ENCODE data around the gene PGBD5.
"Not testable (repeated sequence)": the region's sequence is repeated elsewhere in the genome, so short reads cannot be mapped to it uniquely, and the experiment has no call there.

The PGBD5 gene

DNA sequence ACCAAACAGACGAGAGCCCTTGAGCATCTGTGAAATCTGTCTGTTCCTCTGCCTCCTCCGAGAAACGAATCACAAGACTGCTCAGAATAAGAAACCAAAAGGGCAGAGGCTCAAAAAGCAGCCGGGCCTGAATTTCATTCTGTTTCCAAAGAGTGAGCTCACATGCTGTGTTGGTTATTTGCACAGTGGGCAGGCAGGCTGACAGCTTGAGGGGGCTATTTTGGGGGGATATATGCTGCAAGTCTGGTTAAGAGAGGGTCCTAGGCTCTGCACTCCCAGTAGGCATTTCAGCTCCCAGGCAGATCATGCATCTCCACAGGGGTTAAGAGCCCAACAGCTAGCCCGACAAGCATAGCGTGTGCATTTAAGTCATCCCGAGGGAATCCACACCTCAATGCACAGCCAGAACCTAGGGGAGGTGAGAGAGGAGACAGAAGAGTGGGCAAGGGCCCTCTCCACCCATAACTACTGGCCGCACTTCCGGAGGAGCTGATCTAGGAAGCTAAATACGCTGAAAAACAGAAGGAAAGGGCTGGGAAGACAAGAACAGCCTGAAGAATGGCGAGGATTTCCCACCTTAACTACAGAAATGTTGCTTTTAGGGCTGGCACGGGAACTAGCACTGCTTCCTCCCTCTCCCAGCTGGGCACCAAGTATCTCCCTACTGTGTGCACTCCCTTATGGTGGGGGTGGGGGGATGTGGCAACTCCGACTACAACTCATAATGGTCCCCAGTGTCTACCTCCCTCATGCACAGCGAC is 3.7 kb downstream of the PGBD5 start:
- Histone ChIP-seq H3K9ac (ENCODE audit: low read length) (no peak overlapping the region), H3K27ac (ENCODE audit: low read length, poor library complexity, severe bottlenecking) (no peak overlapping the region), H4K91ac (ENCODE audit: low read length) (no peak overlapping the region), H2BK120ac (ENCODE audit: low read depth, low read length) (no peak overlapping the region), H3K9me3 (ENCODE audit: control insufficient read depth, low read length) (no peaks in the 10 kb centered on the region), H3K14ac (ENCODE audit: low read length in 2 of 2) (no peak overlapping the region), H2AK5ac (ENCODE audit: low read length, severe bottlenecking) (no peak overlapping the region), H2BK5ac (ENCODE audit: low read depth, low read length, poor library complexity, severe bottlenecking) (no peak overlapping the region), H3K23ac (ENCODE audit: low read length in 2 of 2) (no peak overlapping the region), H2BK15ac (ENCODE audit: low read depth, poor library complexity, severe bottlenecking) (no peak overlapping the region), H3K4me3 (ENCODE audit: insufficient read depth in 1 of 2, low read depth in 1 of 2, low read length in 2 of 2) (no peak overlapping the region), H3K4me1 (ENCODE audit: control insufficient read depth, insufficient read depth, low read depth, low read length) (peaks cover 16% of the 10 kb centered on the region), H3K79me1 (replicated peaks; ENCODE audit: low read length, poor library complexity, severe bottlenecking) (no peaks in the 10 kb centered on the region), H4K8ac (ENCODE audit: low read length) (no peak overlapping the region), H3K27me3 (ENCODE audit: control insufficient read depth in 1 of 2, insufficient read depth in 1 of 2, low read length in 2 of 2) (peaks cover 58 to 62% of the 10 kb centered on the region in 2 experiments), H2BK12ac (ENCODE audit: low read length in 2 of 2) (no peak overlapping the region), H2AFZ (ENCODE audit: low read depth, low read length) (no peak overlapping the region), H3K36me3 (ENCODE audit: control insufficient read depth in 1 of 2, insufficient read depth in 2 of 2, low read depth in 1 of 2, low read length in 2 of 2) (no peaks in the 10 kb centered on the region), H3K4ac (ENCODE audit: low read depth in 1 of 2, low read length in 2 of 2) (no peak overlapping the region), H3K4me2 (ENCODE audit: low read length, poor library complexity, severe bottlenecking) (no peak overlapping the region), H3K18ac (ENCODE audit: low read depth in 1 of 2, low read length in 2 of 2) (no peak overlapping the region)
- no peak for DNase-seq
- WGBS = 52% methylated on average over 11 of the region's 14 CpGs

DNA sequence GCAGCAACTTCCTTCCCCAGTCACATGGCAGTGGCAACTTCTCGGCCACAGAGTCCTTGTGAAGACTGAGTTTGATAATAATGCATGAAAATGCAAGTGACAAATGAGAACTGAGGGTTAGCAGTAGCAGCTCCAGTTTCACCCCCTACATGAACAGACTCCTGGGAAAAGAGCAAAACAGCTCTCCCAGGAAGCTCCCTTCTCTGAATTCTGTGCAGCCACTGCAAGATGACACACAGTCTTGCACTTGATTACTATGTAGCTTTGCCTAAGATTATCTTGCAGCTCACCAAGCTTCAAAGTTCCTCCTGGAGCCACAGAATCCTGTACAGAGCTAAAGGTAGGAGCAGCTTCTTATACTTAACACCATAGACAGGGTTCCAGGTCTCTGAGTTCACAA is 4.7 kb downstream of the PGBD5 start:
- no peaks in the 10 kb centered on the region for H3K79me1 ChIP-seq (replicated peaks; ENCODE audit: low read length, poor library complexity, severe bottlenecking)
- H3K4ac ChIP-seq (ENCODE audit: low read depth in 1 of 2, low read length in 2 of 2) = no peak overlapping the region
- no peak overlapping the region for H2AFZ ChIP-seq (ENCODE audit: low read depth, low read length)
- no peak overlapping the region for H2BK15ac ChIP-seq (ENCODE audit: low read depth, poor library complexity, severe bottlenecking)
- peaks cover 59 to 61% of the 10 kb centered on the region in 2 experiments for H3K27me3 ChIP-seq (ENCODE audit: control insufficient read depth in 1 of 2, insufficient read depth in 1 of 2, low read length in 2 of 2)
- no peak overlapping the region for H3K9ac ChIP-seq (ENCODE audit: low read length)
- no peak overlapping the region for H2AK5ac ChIP-seq (ENCODE audit: low read length, severe bottlenecking)
- no peak for DNase-seq
- no peak overlapping the region for H4K91ac ChIP-seq (ENCODE audit: low read length)
- H3K9me3 ChIP-seq (ENCODE audit: control insufficient read depth, low read length) = no peaks in the 10 kb centered on the region
- H3K27ac ChIP-seq (ENCODE audit: low read length, poor library complexity, severe bottlenecking) = no peak overlapping the region
- no peak overlapping the region for H4K8ac ChIP-seq (ENCODE audit: low read length)
- H2BK5ac ChIP-seq (ENCODE audit: low read depth, low read length, poor library complexity, severe bottlenecking) = no peak overlapping the region
- H3K18ac ChIP-seq (ENCODE audit: low read depth in 1 of 2, low read length in 2 of 2) = no peak overlapping the region
- H3K23ac ChIP-seq (ENCODE audit: low read length in 2 of 2) = no peak overlapping the region
- peaks cover 13% of the 10 kb centered on the region for H3K4me1 ChIP-seq (ENCODE audit: control insufficient read depth, insufficient read depth, low read depth, low read length)
- no peak overlapping the region for H2BK120ac ChIP-seq (ENCODE audit: low read depth, low read length)
- no peak overlapping the region for H2BK12ac ChIP-seq (ENCODE audit: low read length in 2 of 2)
- WGBS = no CpG with 5 or more reads among the region's 1 CpG
- no peak overlapping the region for H3K4me2 ChIP-seq (ENCODE audit: low read length, poor library complexity, severe bottlenecking)
- H3K36me3 ChIP-seq (ENCODE audit: control insufficient read depth in 1 of 2, insufficient read depth in 2 of 2, low read depth in 1 of 2, low read length in 2 of 2) = no peaks in the 10 kb centered on the region
- no peak overlapping the region for H3K14ac ChIP-seq (ENCODE audit: low read length in 2 of 2)
- no peak overlapping the region for H3K4me3 ChIP-seq (ENCODE audit: insufficient read depth in 1 of 2, low read depth in 1 of 2, low read length in 2 of 2)

DNA sequence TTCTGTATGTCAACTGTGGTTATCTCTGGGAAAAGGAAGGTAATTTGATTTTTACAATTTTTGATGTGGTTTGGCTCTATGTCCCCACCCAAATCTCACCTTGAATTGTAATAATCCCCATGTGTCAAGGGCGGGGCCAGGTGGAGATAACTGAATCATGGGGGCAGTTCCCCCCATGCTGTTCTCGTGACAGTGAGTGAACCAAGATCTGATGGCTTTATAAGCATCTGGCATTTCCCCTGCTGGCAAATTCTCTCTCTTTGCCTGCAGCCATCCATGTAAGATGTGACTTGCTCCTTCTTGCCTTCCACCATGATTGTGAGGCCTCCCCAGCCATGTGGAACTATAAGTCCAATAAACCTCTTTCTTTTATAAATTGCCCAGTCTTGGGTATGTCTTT is 5.8 kb downstream of the PGBD5 start:
- WGBS = 67% methylated on average over 2 of the region's 2 CpGs

GRCh38 chr1:230416430-230416829 is 9.7 kb downstream of the PGBD5 start:
- no peak overlapping the region for H2AFZ ChIP-seq (ENCODE audit: low read depth, low read length)
- DNase-seq = no peak
- WGBS = 84% methylated on average over 7 of the region's 7 CpGs

More for the DNA sequence above, 5.8 kb downstream of the PGBD5 start:
- H3K18ac ChIP-seq (ENCODE audit: low read depth in 1 of 2, low read length in 2 of 2); H3K9me3 ChIP-seq (ENCODE audit: control insufficient read depth, low read length); H2BK120ac ChIP-seq (ENCODE audit: low read depth, low read length); H2BK12ac ChIP-seq (ENCODE audit: low read length in 2 of 2); H3K4me3 ChIP-seq (ENCODE audit: insufficient read depth in 1 of 2, low read depth in 1 of 2, low read length in 2 of 2); H3K4ac ChIP-seq (ENCODE audit: low read depth in 1 of 2, low read length in 2 of 2); H2BK15ac ChIP-seq (ENCODE audit: low read depth, poor library complexity, severe bottlenecking); H4K91ac ChIP-seq (ENCODE audit: low read length); H2BK5ac ChIP-seq (ENCODE audit: low read depth, low read length, poor library complexity, severe bottlenecking); H4K8ac ChIP-seq (ENCODE audit: low read length); H3K4me1 ChIP-seq (ENCODE audit: control insufficient read depth, insufficient read depth, low read depth, low read length); H3K23ac ChIP-seq (ENCODE audit: low read length in 2 of 2); H3K4me2 ChIP-seq (ENCODE audit: low read length, poor library complexity, severe bottlenecking); H3K14ac ChIP-seq (ENCODE audit: low read length in 2 of 2); H2AFZ ChIP-seq (ENCODE audit: low read depth, low read length); H2AK5ac ChIP-seq (ENCODE audit: low read length, severe bottlenecking); H3K36me3 ChIP-seq (ENCODE audit: control insufficient read depth in 1 of 2, insufficient read depth in 2 of 2, low read depth in 1 of 2, low read length in 2 of 2); H3K9ac ChIP-seq (ENCODE audit: low read length); H3K27ac ChIP-seq (ENCODE audit: low read length, poor library complexity, severe bottlenecking); DNase-seq; H3K79me1 ChIP-seq (replicated peaks; ENCODE audit: low read length, poor library complexity, severe bottlenecking): not testable (repeated sequence)
- peaks cover 60 to 70% of the 10 kb centered on the region in 2 experiments for H3K27me3 ChIP-seq (ENCODE audit: control insufficient read depth in 1 of 2, insufficient read depth in 1 of 2, low read length in 2 of 2)

More at GRCh38 chr1:230416430-230416829, 9.7 kb downstream of the PGBD5 start:
- Histone ChIP-seq H3K4ac (ENCODE audit: low read depth in 1 of 2, low read length in 2 of 2) (no peak overlapping the region), H3K4me2 (ENCODE audit: low read length, poor library complexity, severe bottlenecking) (no peak overlapping the region), H3K9me3 (ENCODE audit: control insufficient read depth, low read length) (no peaks in the 10 kb centered on the region), H3K23ac (ENCODE audit: low read length in 2 of 2) (no peak overlapping the region), H4K8ac (ENCODE audit: low read length) (no peak overlapping the region), H2BK5ac (ENCODE audit: low read depth, low read length, poor library complexity, severe bottlenecking) (peak overlapping the region; percentile 38), H4K91ac (ENCODE audit: low read length) (no peak overlapping the region), H3K79me1 (replicated peaks; ENCODE audit: low read length, poor library complexity, severe bottlenecking) (no peaks in the 10 kb centered on the region), H2BK120ac (ENCODE audit: low read depth, low read length) (no peak overlapping the region), H3K27me3 (ENCODE audit: control insufficient read depth in 1 of 2, insufficient read depth in 1 of 2, low read length in 2 of 2) (peaks cover 22 to 32% of the 10 kb centered on the region in 2 experiments), H3K18ac (ENCODE audit: low read depth in 1 of 2, low read length in 2 of 2) (no peak overlapping the region), H3K36me3 (ENCODE audit: control insufficient read depth in 1 of 2, insufficient read depth in 2 of 2, low read depth in 1 of 2, low read length in 2 of 2) (no peaks in the 10 kb centered on the region), H3K14ac (ENCODE audit: low read length in 2 of 2) (no peak overlapping the region), H2BK15ac (ENCODE audit: low read depth, poor library complexity, severe bottlenecking) (no peak overlapping the region), H2BK12ac (ENCODE audit: low read length in 2 of 2) (no peak overlapping the region), H3K27ac (ENCODE audit: low read length, poor library complexity, severe bottlenecking) (no peak overlapping the region), H2AK5ac (ENCODE audit: low read length, severe bottlenecking) (no peak overlapping the region), H3K4me1 (ENCODE audit: control insufficient read depth, insufficient read depth, low read depth, low read length) (no peaks in the 10 kb centered on the region), H3K9ac (ENCODE audit: low read length) (no peak overlapping the region), H3K4me3 (ENCODE audit: insufficient read depth in 1 of 2, low read depth in 1 of 2, low read length in 2 of 2) (no peak overlapping the region)
